WTC11 (cell line): ENCODE measurements around the gene PPARD. TPM values are rescaled to one million over a fixed set of nuclear protein-coding genes. Genes with fewer than 3 reads are reported as not detected.

Experiments
- ATAC-seq: fragments of 200-7000 bp; cut with Tn5 transposase; 2 replicates; pipeline ENCODE4 v1.10.0; 2021; ENCODE audit warnings: mild to moderate bottlenecking, moderate library complexity
- CTCF ChIA-PET: fragments of 300-600 bp; sonication (Branson Sonifier 250); formaldehyde crosslinking; loops from one replicate; lab custom pipeline; 2021; ENCODE audit warnings: antibody characterized with exemption; lab: Charles Lee
- POLR2A ChIA-PET: fragments of 350-600 bp; sonication (Branson Sonifier 250); formaldehyde crosslinking; loops from one replicate; lab custom pipeline; 2021; ENCODE audit warnings: antibody characterized with exemption; lab: Charles Lee
- DNase-seq: peaks from one replicate; pipeline ENCODE4 v3.0.0; 2021; ENCODE audit warnings: low spot score
- H3K27ac Mint-ChIP-seq: 2 replicates; pipeline ENCODE4 v1.8.0; 2021; ENCODE audit warnings: mixed read lengths
- H3K27me3 Mint-ChIP-seq: 2 replicates; pipeline ENCODE4 v1.8.0; 2021; ENCODE audit warnings: low read depth, mild to moderate bottlenecking, moderate library complexity, mixed read lengths
- H3K36me3 Mint-ChIP-seq: 2 replicates; pipeline ENCODE4 v1.8.0; 2021; ENCODE audit warnings: mixed read lengths
- H3K4me1 Mint-ChIP-seq: 2 replicates; pipeline ENCODE4 v1.8.0; 2022; ENCODE audit warnings: mixed read lengths
- H3K4me3 Mint-ChIP-seq: 2 replicates; pipeline ENCODE4 v1.8.0; 2021; ENCODE audit warnings: mild to moderate bottlenecking, moderate library complexity, mixed read lengths
- H3K9me3 Mint-ChIP-seq: 2 replicates; pipeline ENCODE4 v1.8.0; 2021; ENCODE audit warnings: mixed read lengths
- HMGA2 ChIP-seq: fragments of 250-450 bp; sonication (Bioruptor Pico); IDR thresholded peaks from 2 replicates; pipeline ENCODE4 v1.4.0; 2021; ENCODE audit warnings: mild to moderate bottlenecking, moderate library complexity
- MYBL2 ChIP-seq: sonication (generic); formaldehyde crosslinking; IDR thresholded peaks from 2 replicates; pipeline ENCODE4 v1.8.1; 2023; ENCODE audit warnings: mild to moderate bottlenecking, moderate library complexity, missing genetic modification reagents
- NFYB ChIP-seq: sonication (generic); formaldehyde crosslinking; conservative IDR thresholded peaks from 2 replicates; pipeline ENCODE4 v1.8.0; 2022; ENCODE audit warnings: low read depth, missing genetic modification reagents
- NR3C1 ChIP-seq: sonication (generic); formaldehyde crosslinking; conservative IDR thresholded peaks from 2 replicates; pipeline ENCODE4 v1.8.1; 2023; ENCODE audit warnings: low read depth, mild to moderate bottlenecking, missing genetic modification reagents
- SMAD3 ChIP-seq: sonication (generic); formaldehyde crosslinking; IDR thresholded peaks from 2 replicates; pipeline ENCODE4 v1.8.0; 2022; ENCODE audit warnings: missing genetic modification reagents, mild to moderate bottlenecking, borderline replicate concordance
- TEAD1 ChIP-seq: sonication (generic); formaldehyde crosslinking; IDR thresholded peaks from 2 replicates; pipeline ENCODE4 v1.8.0; 2022; ENCODE audit warnings: mild to moderate bottlenecking, missing genetic modification reagents
- ZNF232 ChIP-seq: sonication (generic); formaldehyde crosslinking; IDR thresholded peaks from 2 replicates; pipeline ENCODE4 v1.8.0; 2022; ENCODE audit warnings: mild to moderate bottlenecking, missing genetic modification reagents
- ZNF423 ChIP-seq: fragments of 250-450 bp; sonication (Bioruptor Pico); IDR thresholded peaks from 2 replicates; pipeline ENCODE4 v2.1.2; 2022; ENCODE audit warnings: mild to moderate bottlenecking, moderate library complexity
- ZNF671 ChIP-seq: fragments of 250-450 bp; sonication (Bioruptor Pico); IDR thresholded peaks from 2 replicates; pipeline ENCODE4 v1.8.0; 2021; ENCODE audit warnings: mild to moderate bottlenecking
- total RNA-seq: library from RNA; stranded (reverse); gene quantifications from 3 replicates; pipeline ENCODE4 v1.2.3, GENCODE V29; 2021
- TF ChIP-seq, protein P1 (sequence below): sonication (generic); formaldehyde crosslinking; IDR thresholded peaks from 2 replicates; pipeline ENCODE4 v1.8.1; 2023; ENCODE audit warnings: mild to moderate bottlenecking, missing genetic modification reagents, moderate library complexity
- TF ChIP-seq, protein P2 (sequence below): fragments of 200-600 bp; IDR thresholded peaks from 2 replicates; pipeline ENCODE4 v1.8.0; 2022; ENCODE audit warnings: antibody characterized with exemption
- TF ChIP-seq, protein P3 (sequence below): sonication (generic); formaldehyde crosslinking; IDR thresholded peaks from 2 replicates; pipeline ENCODE4 v1.8.0; 2023; ENCODE audit warnings: missing genetic modification reagents, mild to moderate bottlenecking, borderline replicate concordance
- TF ChIP-seq, protein P4 (sequence below): sonication (generic); formaldehyde crosslinking; IDR thresholded peaks from 2 replicates; pipeline ENCODE4 v1.8.1; 2022; ENCODE audit warnings: missing genetic modification reagents, borderline replicate concordance
- TF ChIP-seq, protein P5 (sequence below): sonication (generic); formaldehyde crosslinking; IDR thresholded peaks from 2 replicates; pipeline ENCODE4 v1.8.0; 2023; ENCODE audit warnings: mild to moderate bottlenecking, missing genetic modification reagents
- TF ChIP-seq, protein P6 (sequence below): fragments of 250-450 bp; sonication (Bioruptor Pico); IDR thresholded peaks from 2 replicates; pipeline ENCODE4 v1.9.0; 2021; ENCODE audit warnings: moderate library complexity, mild to moderate bottlenecking, inconsistent platforms, borderline replicate concordance
- TF ChIP-seq, protein P7 (sequence below): sonication (generic); formaldehyde crosslinking; IDR thresholded peaks from 2 replicates; pipeline ENCODE4 v1.8.0; 2022; ENCODE audit warnings: mild to moderate bottlenecking, missing genetic modification reagents

Gene PPARD
- total RNA-seq, 1 experiment from 2014 or later: 14.7 TPM

DNA sequence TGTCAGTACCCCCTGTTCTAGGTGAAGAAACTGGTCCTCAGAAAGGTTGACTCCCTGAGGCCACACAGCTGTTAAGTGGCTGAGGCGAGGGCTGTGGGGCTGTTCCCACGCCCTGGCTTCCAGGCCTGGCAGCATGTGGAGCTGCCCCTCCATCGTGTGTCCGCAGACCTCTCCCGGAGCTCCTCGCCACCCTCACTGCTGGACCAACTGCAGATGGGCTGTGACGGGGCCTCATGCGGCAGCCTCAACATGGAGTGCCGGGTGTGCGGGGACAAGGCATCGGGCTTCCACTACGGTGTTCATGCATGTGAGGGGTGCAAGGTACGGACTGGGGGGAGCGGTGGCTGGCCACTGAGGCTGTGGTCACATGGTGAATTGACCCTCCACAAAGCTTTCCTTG, 77.6 kb downstream of the PPARD start (continued):
- TF ChIP-seq ZNF232 (CRISPR knock-in tag) (no peak), SMAD3 (CRISPR knock-in tag) (no peak)
- TF ChIP-seq, protein P1, sequence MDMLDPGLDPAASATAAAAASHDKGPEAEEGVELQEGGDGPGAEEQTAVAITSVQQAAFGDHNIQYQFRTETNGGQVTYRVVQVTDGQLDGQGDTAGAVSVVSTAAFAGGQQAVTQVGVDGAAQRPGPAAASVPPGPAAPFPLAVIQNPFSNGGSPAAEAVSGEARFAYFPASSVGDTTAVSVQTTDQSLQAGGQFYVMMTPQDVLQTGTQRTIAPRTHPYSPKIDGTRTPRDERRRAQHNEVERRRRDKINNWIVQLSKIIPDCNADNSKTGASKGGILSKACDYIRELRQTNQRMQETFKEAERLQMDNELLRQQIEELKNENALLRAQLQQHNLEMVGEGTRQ (CRISPR knock-in tag): no peak
- TF ChIP-seq, all 79 proteins: peak for 0

DNA sequence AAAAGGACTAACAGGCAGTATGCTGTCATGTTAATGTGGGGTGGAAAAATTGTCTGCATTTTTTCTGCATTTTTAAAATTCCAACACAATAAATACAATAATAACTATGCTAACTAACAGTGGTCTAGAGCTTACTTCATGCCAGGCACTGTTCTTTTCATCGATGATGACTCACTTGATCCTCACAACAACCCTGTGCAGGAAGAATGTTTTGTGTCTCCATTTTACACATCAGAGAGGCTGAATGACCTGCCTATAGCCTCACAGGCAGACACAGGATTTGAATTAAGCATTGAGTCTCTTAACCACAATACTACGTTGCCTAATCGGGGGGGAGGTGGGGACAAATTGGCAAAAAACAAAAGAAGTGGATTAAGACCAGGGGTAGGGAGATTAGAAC, 82.9 kb downstream of the PPARD start:
- Mint-ChIP-seq H3K9me3 (peaks cover 18% of the 10 kb centered on the region), H3K27ac (no peak overlapping the region), H3K36me3 (peaks cover 25% of the 10 kb centered on the region), H3K27me3 (no peaks in the 10 kb centered on the region), H3K4me1 (peaks cover 23% of the 10 kb centered on the region)
- ATAC-seq (no peak), DNase-seq (no peak)
- POLR2A ChIA-PET: no interaction called here
- TF ChIP-seq ZNF423 (CRISPR knock-in tag) (no peak), ZNF671 (CRISPR knock-in tag) (no peak), HMGA2 (CRISPR knock-in tag) (no peak), NR3C1 (no peak), TEAD1 (no peak), MYBL2 (CRISPR knock-in tag) (no peak), NFYB (CRISPR knock-in tag) (no peak)
- TF ChIP-seq, protein P2, sequence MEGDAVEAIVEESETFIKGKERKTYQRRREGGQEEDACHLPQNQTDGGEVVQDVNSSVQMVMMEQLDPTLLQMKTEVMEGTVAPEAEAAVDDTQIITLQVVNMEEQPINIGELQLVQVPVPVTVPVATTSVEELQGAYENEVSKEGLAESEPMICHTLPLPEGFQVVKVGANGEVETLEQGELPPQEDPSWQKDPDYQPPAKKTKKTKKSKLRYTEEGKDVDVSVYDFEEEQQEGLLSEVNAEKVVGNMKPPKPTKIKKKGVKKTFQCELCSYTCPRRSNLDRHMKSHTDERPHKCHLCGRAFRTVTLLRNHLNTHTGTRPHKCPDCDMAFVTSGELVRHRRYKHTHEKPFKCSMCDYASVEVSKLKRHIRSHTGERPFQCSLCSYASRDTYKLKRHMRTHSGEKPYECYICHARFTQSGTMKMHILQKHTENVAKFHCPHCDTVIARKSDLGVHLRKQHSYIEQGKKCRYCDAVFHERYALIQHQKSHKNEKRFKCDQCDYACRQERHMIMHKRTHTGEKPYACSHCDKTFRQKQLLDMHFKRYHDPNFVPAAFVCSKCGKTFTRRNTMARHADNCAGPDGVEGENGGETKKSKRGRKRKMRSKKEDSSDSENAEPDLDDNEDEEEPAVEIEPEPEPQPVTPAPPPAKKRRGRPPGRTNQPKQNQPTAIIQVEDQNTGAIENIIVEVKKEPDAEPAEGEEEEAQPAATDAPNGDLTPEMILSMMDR: no peak
- TF ChIP-seq, protein P3, sequence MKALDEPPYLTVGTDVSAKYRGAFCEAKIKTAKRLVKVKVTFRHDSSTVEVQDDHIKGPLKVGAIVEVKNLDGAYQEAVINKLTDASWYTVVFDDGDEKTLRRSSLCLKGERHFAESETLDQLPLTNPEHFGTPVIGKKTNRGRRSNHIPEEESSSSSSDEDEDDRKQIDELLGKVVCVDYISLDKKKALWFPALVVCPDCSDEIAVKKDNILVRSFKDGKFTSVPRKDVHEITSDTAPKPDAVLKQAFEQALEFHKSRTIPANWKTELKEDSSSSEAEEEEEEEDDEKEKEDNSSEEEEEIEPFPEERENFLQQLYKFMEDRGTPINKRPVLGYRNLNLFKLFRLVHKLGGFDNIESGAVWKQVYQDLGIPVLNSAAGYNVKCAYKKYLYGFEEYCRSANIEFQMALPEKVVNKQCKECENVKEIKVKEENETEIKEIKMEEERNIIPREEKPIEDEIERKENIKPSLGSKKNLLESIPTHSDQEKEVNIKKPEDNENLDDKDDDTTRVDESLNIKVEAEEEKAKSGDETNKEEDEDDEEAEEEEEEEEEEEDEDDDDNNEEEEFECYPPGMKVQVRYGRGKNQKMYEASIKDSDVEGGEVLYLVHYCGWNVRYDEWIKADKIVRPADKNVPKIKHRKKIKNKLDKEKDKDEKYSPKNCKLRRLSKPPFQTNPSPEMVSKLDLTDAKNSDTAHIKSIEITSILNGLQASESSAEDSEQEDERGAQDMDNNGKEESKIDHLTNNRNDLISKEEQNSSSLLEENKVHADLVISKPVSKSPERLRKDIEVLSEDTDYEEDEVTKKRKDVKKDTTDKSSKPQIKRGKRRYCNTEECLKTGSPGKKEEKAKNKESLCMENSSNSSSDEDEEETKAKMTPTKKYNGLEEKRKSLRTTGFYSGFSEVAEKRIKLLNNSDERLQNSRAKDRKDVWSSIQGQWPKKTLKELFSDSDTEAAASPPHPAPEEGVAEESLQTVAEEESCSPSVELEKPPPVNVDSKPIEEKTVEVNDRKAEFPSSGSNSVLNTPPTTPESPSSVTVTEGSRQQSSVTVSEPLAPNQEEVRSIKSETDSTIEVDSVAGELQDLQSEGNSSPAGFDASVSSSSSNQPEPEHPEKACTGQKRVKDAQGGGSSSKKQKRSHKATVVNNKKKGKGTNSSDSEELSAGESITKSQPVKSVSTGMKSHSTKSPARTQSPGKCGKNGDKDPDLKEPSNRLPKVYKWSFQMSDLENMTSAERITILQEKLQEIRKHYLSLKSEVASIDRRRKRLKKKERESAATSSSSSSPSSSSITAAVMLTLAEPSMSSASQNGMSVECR: no peak
- TF ChIP-seq, protein P4, sequence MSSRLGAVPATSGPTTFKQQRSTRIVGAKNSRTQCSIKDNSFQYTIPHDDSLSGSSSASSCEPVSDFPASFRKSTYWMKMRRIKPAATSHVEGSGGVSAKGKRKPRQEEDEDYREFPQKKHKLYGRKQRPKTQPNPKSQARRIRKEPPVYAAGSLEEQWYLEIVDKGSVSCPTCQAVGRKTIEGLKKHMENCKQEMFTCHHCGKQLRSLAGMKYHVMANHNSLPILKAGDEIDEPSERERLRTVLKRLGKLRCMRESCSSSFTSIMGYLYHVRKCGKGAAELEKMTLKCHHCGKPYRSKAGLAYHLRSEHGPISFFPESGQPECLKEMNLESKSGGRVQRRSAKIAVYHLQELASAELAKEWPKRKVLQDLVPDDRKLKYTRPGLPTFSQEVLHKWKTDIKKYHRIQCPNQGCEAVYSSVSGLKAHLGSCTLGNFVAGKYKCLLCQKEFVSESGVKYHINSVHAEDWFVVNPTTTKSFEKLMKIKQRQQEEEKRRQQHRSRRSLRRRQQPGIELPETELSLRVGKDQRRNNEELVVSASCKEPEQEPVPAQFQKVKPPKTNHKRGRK (CRISPR knock-in tag): no peak
- TF ChIP-seq, protein P5, sequence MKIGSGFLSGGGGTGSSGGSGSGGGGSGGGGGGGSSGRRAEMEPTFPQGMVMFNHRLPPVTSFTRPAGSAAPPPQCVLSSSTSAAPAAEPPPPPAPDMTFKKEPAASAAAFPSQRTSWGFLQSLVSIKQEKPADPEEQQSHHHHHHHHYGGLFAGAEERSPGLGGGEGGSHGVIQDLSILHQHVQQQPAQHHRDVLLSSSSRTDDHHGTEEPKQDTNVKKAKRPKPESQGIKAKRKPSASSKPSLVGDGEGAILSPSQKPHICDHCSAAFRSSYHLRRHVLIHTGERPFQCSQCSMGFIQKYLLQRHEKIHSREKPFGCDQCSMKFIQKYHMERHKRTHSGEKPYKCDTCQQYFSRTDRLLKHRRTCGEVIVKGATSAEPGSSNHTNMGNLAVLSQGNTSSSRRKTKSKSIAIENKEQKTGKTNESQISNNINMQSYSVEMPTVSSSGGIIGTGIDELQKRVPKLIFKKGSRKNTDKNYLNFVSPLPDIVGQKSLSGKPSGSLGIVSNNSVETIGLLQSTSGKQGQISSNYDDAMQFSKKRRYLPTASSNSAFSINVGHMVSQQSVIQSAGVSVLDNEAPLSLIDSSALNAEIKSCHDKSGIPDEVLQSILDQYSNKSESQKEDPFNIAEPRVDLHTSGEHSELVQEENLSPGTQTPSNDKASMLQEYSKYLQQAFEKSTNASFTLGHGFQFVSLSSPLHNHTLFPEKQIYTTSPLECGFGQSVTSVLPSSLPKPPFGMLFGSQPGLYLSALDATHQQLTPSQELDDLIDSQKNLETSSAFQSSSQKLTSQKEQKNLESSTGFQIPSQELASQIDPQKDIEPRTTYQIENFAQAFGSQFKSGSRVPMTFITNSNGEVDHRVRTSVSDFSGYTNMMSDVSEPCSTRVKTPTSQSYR (CRISPR knock-in tag): no peak
- TF ChIP-seq, protein P6, sequence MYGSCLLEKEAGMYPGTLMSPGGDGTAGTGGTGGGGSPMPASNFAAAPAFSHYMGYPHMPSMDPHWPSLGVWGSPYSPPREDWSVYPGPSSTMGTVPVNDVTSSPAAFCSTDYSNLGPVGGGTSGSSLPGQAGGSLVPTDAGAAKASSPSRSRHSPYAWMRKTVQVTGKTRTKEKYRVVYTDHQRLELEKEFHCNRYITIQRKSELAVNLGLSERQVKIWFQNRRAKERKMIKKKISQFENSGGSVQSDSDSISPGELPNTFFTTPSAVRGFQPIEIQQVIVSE: no peak
- TF ChIP-seq, protein P7, sequence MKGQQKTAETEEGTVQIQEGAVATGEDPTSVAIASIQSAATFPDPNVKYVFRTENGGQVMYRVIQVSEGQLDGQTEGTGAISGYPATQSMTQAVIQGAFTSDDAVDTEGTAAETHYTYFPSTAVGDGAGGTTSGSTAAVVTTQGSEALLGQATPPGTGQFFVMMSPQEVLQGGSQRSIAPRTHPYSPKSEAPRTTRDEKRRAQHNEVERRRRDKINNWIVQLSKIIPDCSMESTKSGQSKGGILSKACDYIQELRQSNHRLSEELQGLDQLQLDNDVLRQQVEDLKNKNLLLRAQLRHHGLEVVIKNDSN (CRISPR knock-in tag): no peak
- TF ChIP-seq, all 79 proteins: peak for 0
- CTCF ChIA-PET: interaction anchor here (4.1 kb wide), 1 partner anchor 10 kb away, joined by 33 read pairs; no protein-coding TSS in a partner anchor
- H3K4me3 Mint-ChIP-seq: no peak overlapping the region
